ENCODE measurements around the gene LTBP1. TPM values are rescaled to one million over a fixed set of nuclear protein-coding genes. Genes with fewer than 3 reads are reported as not detected.
"Not testable (repeated sequence)": the region's sequence is repeated elsewhere in the genome, so short reads cannot be mapped to it uniquely, and the experiment has no call there.

The LTBP1 gene
- total RNA-seq, 1 experiment from 2014 or later, result 2.2 TPM

DNA sequence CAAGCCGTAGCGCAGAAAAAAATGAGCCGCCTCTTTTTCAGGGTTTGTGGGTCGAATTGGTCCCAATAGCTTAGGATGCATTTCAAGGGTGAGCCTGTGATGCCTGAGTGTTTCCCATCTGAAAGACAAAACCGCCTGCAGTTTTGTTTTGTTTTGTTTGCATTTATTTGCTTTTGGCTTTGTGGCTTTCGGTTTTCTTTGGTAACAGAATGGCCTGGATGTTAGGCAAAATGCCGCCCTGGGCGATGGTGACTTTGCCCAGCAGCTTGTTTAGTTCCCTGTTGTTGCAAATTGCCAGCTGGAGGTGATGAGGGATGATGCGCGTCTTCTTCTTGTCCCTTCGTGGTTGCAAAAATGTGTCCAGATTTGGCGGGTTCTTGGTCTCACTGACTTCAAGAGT is 109.4 kb downstream of the LTBP1 start:
- Histone ChIP-seq H3K9me3 (ENCODE audit: low read depth, low read length, poor library complexity, severe bottlenecking) (no peaks in the 10 kb centered on the region), H3K36me3 (ENCODE audit: insufficient read depth, low read length, poor library complexity, severe bottlenecking) (no peaks in the 10 kb centered on the region), H3K4me1 (ENCODE audit: insufficient read depth, low read length, poor library complexity, severe bottlenecking) (no peaks in the 10 kb centered on the region), H3K27me3 (replicated peaks; ENCODE audit: insufficient read depth, low read depth, low read length, poor library complexity) (no peaks in the 10 kb centered on the region), H3K4me3 (ENCODE audit: low read depth, low read length, poor library complexity, severe bottlenecking) (no peak overlapping the region), H3K27ac (ENCODE audit: low read depth, low read length, poor library complexity, severe bottlenecking) (no peak overlapping the region)
- BruUV-seq (replicated peaks), result no TSS peak
- TF ChIP-seq, protein P1, sequence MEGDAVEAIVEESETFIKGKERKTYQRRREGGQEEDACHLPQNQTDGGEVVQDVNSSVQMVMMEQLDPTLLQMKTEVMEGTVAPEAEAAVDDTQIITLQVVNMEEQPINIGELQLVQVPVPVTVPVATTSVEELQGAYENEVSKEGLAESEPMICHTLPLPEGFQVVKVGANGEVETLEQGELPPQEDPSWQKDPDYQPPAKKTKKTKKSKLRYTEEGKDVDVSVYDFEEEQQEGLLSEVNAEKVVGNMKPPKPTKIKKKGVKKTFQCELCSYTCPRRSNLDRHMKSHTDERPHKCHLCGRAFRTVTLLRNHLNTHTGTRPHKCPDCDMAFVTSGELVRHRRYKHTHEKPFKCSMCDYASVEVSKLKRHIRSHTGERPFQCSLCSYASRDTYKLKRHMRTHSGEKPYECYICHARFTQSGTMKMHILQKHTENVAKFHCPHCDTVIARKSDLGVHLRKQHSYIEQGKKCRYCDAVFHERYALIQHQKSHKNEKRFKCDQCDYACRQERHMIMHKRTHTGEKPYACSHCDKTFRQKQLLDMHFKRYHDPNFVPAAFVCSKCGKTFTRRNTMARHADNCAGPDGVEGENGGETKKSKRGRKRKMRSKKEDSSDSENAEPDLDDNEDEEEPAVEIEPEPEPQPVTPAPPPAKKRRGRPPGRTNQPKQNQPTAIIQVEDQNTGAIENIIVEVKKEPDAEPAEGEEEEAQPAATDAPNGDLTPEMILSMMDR (conservative IDR thresholded peaks at IDR 0.05; ENCODE audit: low read depth, low read length), result no peak
- no peak for TF ChIP-seq EZH2 (IDR thresholded peaks at IDR 0.05; ENCODE audit: borderline replicate concordance, low read depth, low read length, poor library complexity, severe bottlenecking)
- no peak for DNase-seq (ENCODE audit: low spot score)
- ChIA-PET POLR2A (ENCODE audit: low non-redundant PET) (no interaction called here), CTCF (no interaction called here)
- intact Hi-C loops (cut with micrococcal nuclease; ENCODE audit: unreplicated experiment), result no loop called here

DNA sequence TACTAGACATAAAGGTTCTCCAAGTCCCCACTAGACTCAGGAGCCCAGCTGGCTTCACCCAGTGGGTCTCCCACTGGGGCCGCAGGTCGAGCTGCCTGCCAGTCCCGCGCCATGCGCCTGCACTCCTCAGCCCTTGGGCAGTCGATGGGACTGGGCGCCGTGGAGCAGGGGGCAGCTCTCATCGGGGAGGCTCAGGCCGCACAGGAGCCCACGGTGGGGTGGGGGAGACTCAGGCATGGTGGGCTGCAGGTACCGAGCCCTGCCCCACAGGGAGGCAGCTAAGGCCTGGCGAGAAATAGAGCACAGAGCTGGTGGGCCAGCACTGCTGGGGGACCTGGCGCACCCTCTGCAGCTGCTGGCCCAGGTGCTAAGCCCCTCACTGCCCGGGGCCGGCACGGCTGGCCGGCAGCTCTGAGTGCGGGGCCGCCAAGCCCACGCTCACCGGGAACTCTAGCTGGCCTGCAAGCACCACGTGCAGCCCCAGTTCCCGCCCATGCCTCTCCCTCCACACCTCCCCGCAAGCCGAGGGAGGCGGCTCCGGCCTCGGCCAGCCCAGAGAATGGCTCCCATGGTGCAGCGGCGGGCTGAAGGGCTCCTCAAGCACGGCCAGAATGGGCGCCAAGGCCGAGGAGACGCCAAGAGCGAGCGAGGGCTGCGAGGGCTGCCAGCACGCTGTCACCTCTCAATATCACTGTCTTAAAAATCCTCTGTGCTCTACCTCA is 110.7 kb downstream of the LTBP1 start:
- H3K4me3 ChIP-seq (ENCODE audit: low read depth, low read length, poor library complexity, severe bottlenecking); intact Hi-C loops (cut with micrococcal nuclease; ENCODE audit: unreplicated experiment); DNase-seq (ENCODE audit: low spot score); H3K4me1 ChIP-seq (ENCODE audit: insufficient read depth, low read length, poor library complexity, severe bottlenecking); POLR2A ChIA-PET (ENCODE audit: low non-redundant PET); H3K9me3 ChIP-seq (ENCODE audit: low read depth, low read length, poor library complexity, severe bottlenecking); H3K27me3 ChIP-seq (replicated peaks; ENCODE audit: insufficient read depth, low read depth, low read length, poor library complexity); CTCF ChIA-PET; BruUV-seq (replicated peaks); H3K27ac ChIP-seq (ENCODE audit: low read depth, low read length, poor library complexity, severe bottlenecking); H3K36me3 ChIP-seq (ENCODE audit: insufficient read depth, low read length, poor library complexity, severe bottlenecking): not testable (repeated sequence)

DNA sequence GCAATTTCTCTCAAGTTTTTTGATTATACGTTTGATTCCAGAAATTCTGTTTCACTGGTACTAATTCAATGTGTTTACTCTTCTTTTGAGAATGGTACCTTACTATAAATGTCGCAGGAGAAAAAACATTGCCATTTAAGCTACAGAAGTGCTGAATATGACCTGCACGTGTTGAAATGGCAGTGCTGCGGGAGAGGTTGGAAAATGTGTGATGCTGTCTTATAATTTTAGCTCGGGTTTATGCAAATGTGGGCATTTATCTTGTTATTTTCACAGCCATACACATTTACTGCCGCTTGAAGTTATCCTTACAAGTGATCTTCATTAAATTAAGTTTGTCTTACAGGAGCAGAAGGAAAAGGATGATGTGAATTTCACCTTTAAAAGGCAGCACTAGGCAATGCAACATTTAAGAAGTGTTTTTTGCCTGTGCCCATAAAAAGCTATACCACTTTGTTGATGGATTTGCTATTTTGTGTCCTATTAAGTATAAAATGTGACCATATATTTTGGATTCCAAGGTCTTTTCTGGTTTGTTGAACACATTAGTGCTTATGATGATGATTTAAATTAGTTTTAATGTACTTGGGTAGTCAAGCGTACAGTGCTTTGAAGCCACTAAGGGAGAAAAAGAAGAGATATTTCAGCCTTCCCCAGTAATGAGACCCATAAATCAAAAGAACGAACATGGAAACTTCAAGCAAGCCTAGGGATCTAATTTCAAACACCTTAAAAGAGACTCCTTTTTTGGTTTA is 112.1 kb downstream of the LTBP1 start:
- intact Hi-C loops (cut with micrococcal nuclease; ENCODE audit: unreplicated experiment), result no loop called here
- H3K27ac ChIP-seq (ENCODE audit: low read depth, low read length, poor library complexity, severe bottlenecking), result no peak overlapping the region
- ChIA-PET CTCF (no interaction called here), POLR2A (ENCODE audit: low non-redundant PET) (interaction anchor here (0.6 kb wide), 1 partner anchor 32 kb away, joined by 3 read pairs; no protein-coding TSS in a partner anchor)
- BruUV-seq (replicated peaks), result no TSS peak
- no peaks in the 10 kb centered on the region for H3K9me3 ChIP-seq (ENCODE audit: low read depth, low read length, poor library complexity, severe bottlenecking)
- no peak for DNase-seq (ENCODE audit: low spot score)
- no peaks in the 10 kb centered on the region for H3K4me1 ChIP-seq (ENCODE audit: insufficient read depth, low read length, poor library complexity, severe bottlenecking)
- no peaks in the 10 kb centered on the region for H3K36me3 ChIP-seq (ENCODE audit: insufficient read depth, low read length, poor library complexity, severe bottlenecking)
- no peak overlapping the region for H3K4me3 ChIP-seq (ENCODE audit: low read depth, low read length, poor library complexity, severe bottlenecking)
- TF ChIP-seq, protein P1 (conservative IDR thresholded peaks at IDR 0.05; ENCODE audit: low read depth, low read length), result no peak
- TF ChIP-seq EZH2 (IDR thresholded peaks at IDR 0.05; ENCODE audit: borderline replicate concordance, low read depth, low read length, poor library complexity, severe bottlenecking), result no peak
- H3K27me3 ChIP-seq (replicated peaks; ENCODE audit: insufficient read depth, low read depth, low read length, poor library complexity), result no peaks in the 10 kb centered on the region
